Fibroblast of lung (primary cell): ENCODE results near the gene SLC25A6. TPM values are rescaled to one million over a fixed set of nuclear protein-coding genes. Genes with fewer than 3 reads are reported as not detected.

Experiments
- DNase-seq, 2 donors: peaks; one replicate each; pipeline versions ENCODE4 v3.0.0 to v3.0.0-alpha.2; 2010; ENCODE audit warnings: low read depth in 2 of 2
- H2AFZ ChIP-seq: 2 replicates; pipeline ENCODE4 v1.5.1; 2012; ENCODE audit warnings: low read length, control low read depth, inconsistent platforms
- H3K27ac ChIP-seq: 2 replicates; pipeline ENCODE4 v1.5.1; 2011; ENCODE audit warnings: low read length, control low read depth; ENCODE audit not compliant: insufficient read depth
- H3K27me3 ChIP-seq: 2 replicates; pipeline ENCODE4 v1.5.1; 2011; ENCODE audit warnings: mild to moderate bottlenecking, low read length; ENCODE audit not compliant: control insufficient read depth, insufficient read depth
- H3K36me3 ChIP-seq: 2 replicates; pipeline ENCODE4 v1.5.1; 2011; ENCODE audit warnings: low read length; ENCODE audit not compliant: control insufficient read depth, insufficient read depth
- H3K4me1 ChIP-seq: 2 replicates; pipeline ENCODE4 v1.5.1; 2011; ENCODE audit warnings: low read length; ENCODE audit not compliant: control insufficient read depth, insufficient read depth; ENCODE audit errors: extremely low read depth
- H3K4me2 ChIP-seq: 2 replicates; pipeline ENCODE4 v1.5.1; 2011; ENCODE audit warnings: low read length, control low read depth; ENCODE audit not compliant: insufficient read depth; ENCODE audit errors: extremely low read depth
- H3K4me3 ChIP-seq, 4 experiments: fragments of 200-600 bp in 1 of 4; sonication (generic) in 1 of 4; replicated peaks in 1 of 4; 2 replicates each; pipeline ENCODE4 v1.5.1; 2011 to 2016; ENCODE audit warnings: low read length in 4 of 4, low read depth in 3 of 4, mild to moderate bottlenecking in 3 of 4, control low read depth in 2 of 4, inconsistent platforms in 1 of 4, mixed read lengths in 1 of 4; ENCODE audit not compliant: insufficient read depth in 1 of 4; ENCODE audit errors: control extremely low read depth in 1 of 4
- H3K79me2 ChIP-seq: 2 replicates; pipeline ENCODE4 v1.5.1; 2012; ENCODE audit warnings: mild to moderate bottlenecking, low read length, inconsistent platforms; ENCODE audit not compliant: control insufficient read depth, insufficient read depth
- H3K9ac ChIP-seq: 2 replicates; pipeline ENCODE4 v1.5.1; 2011; ENCODE audit warnings: mild to moderate bottlenecking, low read length, control low read depth; ENCODE audit not compliant: insufficient read depth
- H3K9me3 ChIP-seq: 2 replicates; pipeline ENCODE4 v1.5.1; 2012; ENCODE audit warnings: low read depth, low read length; ENCODE audit not compliant: control insufficient read depth, insufficient read depth
- H4K20me1 ChIP-seq: 2 replicates; pipeline ENCODE4 v1.5.1; 2011; ENCODE audit warnings: low read length; ENCODE audit not compliant: control insufficient read depth, insufficient read depth; ENCODE audit errors: extremely low read depth
- EZH2 ChIP-seq: IDR thresholded peaks from 2 replicates; pipeline ENCODE4 v1.5.1; 2012; ENCODE audit warnings: low read length, control low read depth, mild to moderate bottlenecking; ENCODE audit errors: missing control alignments
- polyA minus RNA-seq: library from RNA; depleted of rRNA, polyadenylated mRNA; stranded (reverse); fragments of >200 nt; gene quantifications from 2 replicates; pipeline ENCODE4 v1.2.3, GENCODE V29; 2011; ENCODE audit warnings: low replicate concordance
- polyA plus RNA-seq, 2 donors: library from polyadenylated mRNA; depleted of rRNA in 1 of 2; stranded (reverse) in 1 of 2; unstranded in 1 of 2; fragments of >200 nt; gene quantifications; 2 replicates each; pipeline ENCODE4 v1.2.1, GENCODE V29; 2011 to 2012; ENCODE audit warnings: missing spikeins in 1 of 2
- total RNA-seq: library from RNA; depleted of rRNA; stranded (reverse); fragments of >200 nt; gene quantifications from 2 replicates; pipeline ENCODE4 v1.2.1, GENCODE V29; 2014
- TF ChIP-seq, protein P1 (sequence below), 2 donors: IDR thresholded peaks in 1 of 2; conservative IDR thresholded peaks in 1 of 2; 1 replicate in 1 of 2; 2 replicates in 1 of 2; pipeline ENCODE4 v1.5.1; 2011 to 2012; ENCODE audit warnings: low read length in 2 of 2, control low read depth in 1 of 2, inconsistent platforms in 1 of 2, low read depth in 1 of 2, mild to moderate bottlenecking in 1 of 2

The SLC25A6 gene
- 158 and 194 TPM in 2 replicates for total RNA-seq
- 220 and 228 TPM in 2 replicates for polyA plus RNA-seq
- polyA plus RNA-seq (2012), result 464 and 513 TPM in 2 replicates
- polyA minus RNA-seq, result 150 and 196 TPM in 2 replicates

GRCh38 chrX:1391707-1392375 lies at the start of gene SLC25A6:
Gene SLC25A6, minus strand, starts transcription at chrX:1392113. Its CDS starts 104 bp downstream, at chrX:1392009.
- Histone ChIP-seq H3K27me3 (no peaks in the 10 kb centered on the region), H3K4me1 (peaks cover 11% of the 10 kb centered on the region), H3K4me2 (peak within 1 kb of the TSS; percentile 93), H2AFZ (peak within 1 kb of the TSS; percentile 50), H3K9ac (peak within 1 kb of the TSS; percentile 99), H3K36me3 (peaks cover 28% of the 10 kb centered on the region), H3K9me3 (no peaks in the 10 kb centered on the region), H3K4me3 (peak within 1 kb of the TSS; percentile 78 to 100 (median 92)), H3K79me2 (peaks cover 71% of the 10 kb centered on the region), H4K20me1 (peaks cover 2% of the 10 kb centered on the region), H3K27ac (peak within 1 kb of the TSS; percentile 98)
- DNase-seq, result peak; percentile 94 to 97
- no peak for TF ChIP-seq EZH2
- TF ChIP-seq, protein P1, sequence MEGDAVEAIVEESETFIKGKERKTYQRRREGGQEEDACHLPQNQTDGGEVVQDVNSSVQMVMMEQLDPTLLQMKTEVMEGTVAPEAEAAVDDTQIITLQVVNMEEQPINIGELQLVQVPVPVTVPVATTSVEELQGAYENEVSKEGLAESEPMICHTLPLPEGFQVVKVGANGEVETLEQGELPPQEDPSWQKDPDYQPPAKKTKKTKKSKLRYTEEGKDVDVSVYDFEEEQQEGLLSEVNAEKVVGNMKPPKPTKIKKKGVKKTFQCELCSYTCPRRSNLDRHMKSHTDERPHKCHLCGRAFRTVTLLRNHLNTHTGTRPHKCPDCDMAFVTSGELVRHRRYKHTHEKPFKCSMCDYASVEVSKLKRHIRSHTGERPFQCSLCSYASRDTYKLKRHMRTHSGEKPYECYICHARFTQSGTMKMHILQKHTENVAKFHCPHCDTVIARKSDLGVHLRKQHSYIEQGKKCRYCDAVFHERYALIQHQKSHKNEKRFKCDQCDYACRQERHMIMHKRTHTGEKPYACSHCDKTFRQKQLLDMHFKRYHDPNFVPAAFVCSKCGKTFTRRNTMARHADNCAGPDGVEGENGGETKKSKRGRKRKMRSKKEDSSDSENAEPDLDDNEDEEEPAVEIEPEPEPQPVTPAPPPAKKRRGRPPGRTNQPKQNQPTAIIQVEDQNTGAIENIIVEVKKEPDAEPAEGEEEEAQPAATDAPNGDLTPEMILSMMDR (conservative IDR thresholded peaks at IDR 0.05 in 1 of 2, IDR thresholded peaks at IDR 0.05 in 1 of 2; ENCODE audit: low read depth in 1 of 2, low read length in 2 of 2), result no peak

- Histone ChIP-seq H3K4me3 (no peak overlapping the region), H3K4me2 (no peak overlapping the region), H3K79me2 (no peaks in the 10 kb centered on the region), H3K9ac (no peak overlapping the region), H3K4me1 (no peaks in the 10 kb centered on the region), H3K9me3 (no peaks in the 10 kb centered on the region), H3K36me3 (no peaks in the 10 kb centered on the region), H2AFZ (no peak overlapping the region), H3K27ac (no peak overlapping the region), H4K20me1 (no peaks in the 10 kb centered on the region), H3K27me3 (no peaks in the 10 kb centered on the region)
- DNase-seq, result no peak
- TF ChIP-seq, protein P1 (conservative IDR thresholded peaks at IDR 0.05 in 1 of 2, IDR thresholded peaks at IDR 0.05 in 1 of 2; ENCODE audit: low read depth in 1 of 2, low read length in 2 of 2), result no peak
- TF ChIP-seq EZH2, result no peak
Observed at GRCh38 chrX:1440506-1440905, 48.6 kb upstream of the SLC25A6 start.

DNA sequence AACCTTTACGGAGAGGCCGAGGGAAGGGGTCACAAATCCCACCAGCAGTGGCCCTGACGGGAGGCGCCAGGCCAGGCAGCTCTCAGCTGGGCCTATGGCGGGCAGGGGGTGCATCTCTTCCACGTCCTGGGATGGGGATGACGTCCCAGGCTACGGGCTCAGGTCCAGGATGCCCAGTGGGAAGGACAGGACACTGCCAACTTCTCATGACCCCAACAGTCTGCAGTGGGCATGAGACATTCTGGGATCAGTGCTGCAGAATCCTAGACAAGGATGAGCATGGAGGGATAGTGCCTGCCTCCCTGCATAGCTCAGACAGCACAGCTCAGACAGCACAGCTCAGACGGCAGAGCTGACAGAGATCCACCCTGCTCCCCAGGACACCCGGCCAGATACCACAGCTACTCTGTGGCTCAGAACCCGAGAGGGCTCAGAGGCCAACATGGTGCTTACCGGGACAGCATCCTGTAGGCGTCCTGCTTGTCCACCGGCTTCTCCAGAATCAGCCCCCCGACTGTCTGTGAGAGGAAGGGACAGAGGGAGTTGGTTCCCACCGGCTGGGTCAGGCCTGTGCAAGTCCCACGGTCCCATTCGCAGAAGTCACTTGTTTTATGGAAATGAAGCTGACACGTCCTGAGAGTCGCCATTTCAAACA lies 43.5 kb upstream of the SLC25A6 start:
- H3K27ac ChIP-seq, result no peak overlapping the region
- H3K4me3 ChIP-seq, result no peak overlapping the region
- H3K4me1 ChIP-seq, result no peaks in the 10 kb centered on the region
- no peak overlapping the region for H3K4me2 ChIP-seq
- no peaks in the 10 kb centered on the region for H3K9me3 ChIP-seq
- no peak overlapping the region for H3K9ac ChIP-seq
- no peak for DNase-seq
- H4K20me1 ChIP-seq, result no peaks in the 10 kb centered on the region
- no peak for TF ChIP-seq EZH2
- TF ChIP-seq, protein P1 (conservative IDR thresholded peaks at IDR 0.05 in 1 of 2, IDR thresholded peaks at IDR 0.05 in 1 of 2; ENCODE audit: low read depth in 1 of 2, low read length in 2 of 2), result no peak
- no peaks in the 10 kb centered on the region for H3K27me3 ChIP-seq
- H2AFZ ChIP-seq, result no peak overlapping the region
- no peaks in the 10 kb centered on the region for H3K36me3 ChIP-seq
- H3K79me2 ChIP-seq, result no peaks in the 10 kb centered on the region
